ENCODE measurements around the gene RNASE13. TPM values are rescaled to one million over a fixed set of nuclear protein-coding genes. Genes with fewer than 3 reads are reported as not detected.

RNASE13 gene
- total and polyA plus RNA-seq, 2 experiments from 2014 or later: not detected

DNA sequence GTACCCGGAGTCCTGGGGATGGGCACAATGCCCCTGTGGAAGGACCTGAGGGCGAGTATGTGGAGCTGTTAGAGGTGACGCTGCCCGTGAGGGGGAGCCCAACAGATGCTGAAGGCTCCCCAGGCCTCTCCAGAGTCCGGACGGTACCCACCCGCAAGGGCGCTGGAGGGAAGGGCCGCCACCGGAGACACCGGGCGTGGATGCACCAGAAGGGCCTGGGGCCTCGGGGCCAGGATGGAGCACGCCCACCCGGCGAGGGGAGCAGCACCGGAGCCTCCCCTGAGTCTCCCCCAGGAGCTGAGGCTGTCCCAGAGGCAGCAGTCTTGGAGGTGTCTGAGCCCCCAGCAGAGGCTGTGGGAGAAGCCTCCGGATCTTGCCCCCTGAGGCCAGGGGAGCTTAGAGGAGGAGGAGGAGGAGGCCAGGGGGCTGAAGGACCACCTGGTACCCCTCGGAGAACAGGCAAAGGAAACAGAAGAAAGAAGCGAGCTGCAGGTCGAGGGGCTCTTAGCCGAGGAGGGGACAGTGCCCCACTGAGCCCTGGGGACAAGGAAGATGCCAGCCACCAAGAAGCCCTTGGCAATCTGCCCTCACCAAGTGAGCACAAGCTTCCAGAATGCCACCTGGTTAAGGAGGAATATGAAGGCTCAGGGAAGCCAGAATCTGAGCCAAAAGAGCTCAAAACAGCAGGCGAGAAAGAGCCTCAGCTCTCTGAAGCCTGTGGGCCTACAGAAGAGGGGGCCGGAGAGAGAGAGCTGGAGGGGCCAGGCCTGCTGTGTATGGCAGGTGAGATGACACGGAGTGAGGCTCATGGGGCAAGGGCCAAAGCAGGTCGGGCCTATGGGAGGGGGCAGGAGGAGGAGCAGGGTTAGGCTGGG is 40.0 kb upstream of the RNASE13 start (continued):
- TF ChIP-seq CTCF (conservative IDR thresholded peaks at IDR 0.05; ENCODE audit: low read depth in 2 of 2) (no peak), POLR2AphosphoS5 (IDR thresholded peaks at IDR 0.05; ENCODE audit: low read depth) (no peak)
- TF ChIP-seq, protein P1, sequence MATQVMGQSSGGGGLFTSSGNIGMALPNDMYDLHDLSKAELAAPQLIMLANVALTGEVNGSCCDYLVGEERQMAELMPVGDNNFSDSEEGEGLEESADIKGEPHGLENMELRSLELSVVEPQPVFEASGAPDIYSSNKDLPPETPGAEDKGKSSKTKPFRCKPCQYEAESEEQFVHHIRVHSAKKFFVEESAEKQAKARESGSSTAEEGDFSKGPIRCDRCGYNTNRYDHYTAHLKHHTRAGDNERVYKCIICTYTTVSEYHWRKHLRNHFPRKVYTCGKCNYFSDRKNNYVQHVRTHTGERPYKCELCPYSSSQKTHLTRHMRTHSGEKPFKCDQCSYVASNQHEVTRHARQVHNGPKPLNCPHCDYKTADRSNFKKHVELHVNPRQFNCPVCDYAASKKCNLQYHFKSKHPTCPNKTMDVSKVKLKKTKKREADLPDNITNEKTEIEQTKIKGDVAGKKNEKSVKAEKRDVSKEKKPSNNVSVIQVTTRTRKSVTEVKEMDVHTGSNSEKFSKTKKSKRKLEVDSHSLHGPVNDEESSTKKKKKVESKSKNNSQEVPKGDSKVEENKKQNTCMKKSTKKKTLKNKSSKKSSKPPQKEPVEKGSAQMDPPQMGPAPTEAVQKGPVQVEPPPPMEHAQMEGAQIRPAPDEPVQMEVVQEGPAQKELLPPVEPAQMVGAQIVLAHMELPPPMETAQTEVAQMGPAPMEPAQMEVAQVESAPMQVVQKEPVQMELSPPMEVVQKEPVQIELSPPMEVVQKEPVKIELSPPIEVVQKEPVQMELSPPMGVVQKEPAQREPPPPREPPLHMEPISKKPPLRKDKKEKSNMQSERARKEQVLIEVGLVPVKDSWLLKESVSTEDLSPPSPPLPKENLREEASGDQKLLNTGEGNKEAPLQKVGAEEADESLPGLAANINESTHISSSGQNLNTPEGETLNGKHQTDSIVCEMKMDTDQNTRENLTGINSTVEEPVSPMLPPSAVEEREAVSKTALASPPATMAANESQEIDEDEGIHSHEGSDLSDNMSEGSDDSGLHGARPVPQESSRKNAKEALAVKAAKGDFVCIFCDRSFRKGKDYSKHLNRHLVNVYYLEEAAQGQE (IDR thresholded peaks at IDR 0.05; ENCODE audit: unreplicated experiment): no peak

DNA sequence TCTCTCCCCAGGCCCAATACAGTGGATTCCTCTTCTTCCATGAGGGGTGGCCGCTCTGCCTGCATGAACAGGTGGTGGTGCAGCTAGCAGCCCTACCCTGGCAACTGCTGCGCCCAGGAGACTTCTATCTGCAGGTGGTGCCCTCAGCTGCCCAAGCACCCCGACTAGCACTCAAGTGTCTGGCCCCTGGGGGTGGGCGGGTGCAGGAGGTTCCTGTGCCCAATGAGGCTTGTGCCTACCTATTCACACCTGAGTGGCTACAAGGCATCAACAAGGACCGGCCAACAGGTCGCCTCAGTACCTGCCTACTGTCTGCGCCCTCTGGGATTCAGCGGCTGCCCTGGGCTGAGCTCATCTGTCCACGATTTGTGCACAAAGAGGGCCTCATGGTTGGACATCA is 39.3 kb upstream of the RNASE13 start:
- no peak overlapping the region for H3K27ac Mint-ChIP-seq
- H3K4me1 Mint-ChIP-seq: peaks cover 19% of the 10 kb centered on the region
- Histone ChIP-seq H3K27me3 (ENCODE audit: insufficient read depth) (peaks cover 4% of the 10 kb centered on the region), H3K4me1 (ENCODE audit: insufficient read depth) (peaks cover 13% of the 10 kb centered on the region), H3K79me2 (replicated peaks; ENCODE audit: insufficient read depth) (peaks cover 6% of the 10 kb centered on the region), H4K20me1 (replicated peaks; ENCODE audit: insufficient read depth) (peaks cover 3% of the 10 kb centered on the region; the same call in 1 of the 2 replicates), H2AFZ (no peak overlapping the region), H3K9me2 (ENCODE audit: insufficient read depth) (no peaks in the 10 kb centered on the region), H3F3A (replicated peaks; ENCODE audit: low read depth) (peaks cover 17% of the 10 kb centered on the region), H3K4me2 (no peak overlapping the region), H3K27ac (ENCODE audit: low read depth) (no peak overlapping the region), H3K4me3 (no peak overlapping the region), H3K36me3 (ENCODE audit: insufficient read depth) (peaks cover 12% of the 10 kb centered on the region; the same call in 1 of the 2 replicates)
- H3K36me3 Mint-ChIP-seq (ENCODE audit: low read depth): peaks cover 64% of the 10 kb centered on the region
- DNase-seq (ENCODE audit: low spot score) (no peak), ATAC-seq (no peak)
- H3K9me3 Mint-ChIP-seq: no peaks in the 10 kb centered on the region; the same call in 1 of the 3 replicates
- H3K4me3 Mint-ChIP-seq: no peak overlapping the region
- peaks cover 21% of the 10 kb centered on the region for H3K27me3 Mint-ChIP-seq (ENCODE audit: insufficient read depth, low read depth, poor library complexity)
- TF ChIP-seq, protein P1 (IDR thresholded peaks at IDR 0.05; ENCODE audit: unreplicated experiment): no peak
- TF ChIP-seq, protein P2, sequence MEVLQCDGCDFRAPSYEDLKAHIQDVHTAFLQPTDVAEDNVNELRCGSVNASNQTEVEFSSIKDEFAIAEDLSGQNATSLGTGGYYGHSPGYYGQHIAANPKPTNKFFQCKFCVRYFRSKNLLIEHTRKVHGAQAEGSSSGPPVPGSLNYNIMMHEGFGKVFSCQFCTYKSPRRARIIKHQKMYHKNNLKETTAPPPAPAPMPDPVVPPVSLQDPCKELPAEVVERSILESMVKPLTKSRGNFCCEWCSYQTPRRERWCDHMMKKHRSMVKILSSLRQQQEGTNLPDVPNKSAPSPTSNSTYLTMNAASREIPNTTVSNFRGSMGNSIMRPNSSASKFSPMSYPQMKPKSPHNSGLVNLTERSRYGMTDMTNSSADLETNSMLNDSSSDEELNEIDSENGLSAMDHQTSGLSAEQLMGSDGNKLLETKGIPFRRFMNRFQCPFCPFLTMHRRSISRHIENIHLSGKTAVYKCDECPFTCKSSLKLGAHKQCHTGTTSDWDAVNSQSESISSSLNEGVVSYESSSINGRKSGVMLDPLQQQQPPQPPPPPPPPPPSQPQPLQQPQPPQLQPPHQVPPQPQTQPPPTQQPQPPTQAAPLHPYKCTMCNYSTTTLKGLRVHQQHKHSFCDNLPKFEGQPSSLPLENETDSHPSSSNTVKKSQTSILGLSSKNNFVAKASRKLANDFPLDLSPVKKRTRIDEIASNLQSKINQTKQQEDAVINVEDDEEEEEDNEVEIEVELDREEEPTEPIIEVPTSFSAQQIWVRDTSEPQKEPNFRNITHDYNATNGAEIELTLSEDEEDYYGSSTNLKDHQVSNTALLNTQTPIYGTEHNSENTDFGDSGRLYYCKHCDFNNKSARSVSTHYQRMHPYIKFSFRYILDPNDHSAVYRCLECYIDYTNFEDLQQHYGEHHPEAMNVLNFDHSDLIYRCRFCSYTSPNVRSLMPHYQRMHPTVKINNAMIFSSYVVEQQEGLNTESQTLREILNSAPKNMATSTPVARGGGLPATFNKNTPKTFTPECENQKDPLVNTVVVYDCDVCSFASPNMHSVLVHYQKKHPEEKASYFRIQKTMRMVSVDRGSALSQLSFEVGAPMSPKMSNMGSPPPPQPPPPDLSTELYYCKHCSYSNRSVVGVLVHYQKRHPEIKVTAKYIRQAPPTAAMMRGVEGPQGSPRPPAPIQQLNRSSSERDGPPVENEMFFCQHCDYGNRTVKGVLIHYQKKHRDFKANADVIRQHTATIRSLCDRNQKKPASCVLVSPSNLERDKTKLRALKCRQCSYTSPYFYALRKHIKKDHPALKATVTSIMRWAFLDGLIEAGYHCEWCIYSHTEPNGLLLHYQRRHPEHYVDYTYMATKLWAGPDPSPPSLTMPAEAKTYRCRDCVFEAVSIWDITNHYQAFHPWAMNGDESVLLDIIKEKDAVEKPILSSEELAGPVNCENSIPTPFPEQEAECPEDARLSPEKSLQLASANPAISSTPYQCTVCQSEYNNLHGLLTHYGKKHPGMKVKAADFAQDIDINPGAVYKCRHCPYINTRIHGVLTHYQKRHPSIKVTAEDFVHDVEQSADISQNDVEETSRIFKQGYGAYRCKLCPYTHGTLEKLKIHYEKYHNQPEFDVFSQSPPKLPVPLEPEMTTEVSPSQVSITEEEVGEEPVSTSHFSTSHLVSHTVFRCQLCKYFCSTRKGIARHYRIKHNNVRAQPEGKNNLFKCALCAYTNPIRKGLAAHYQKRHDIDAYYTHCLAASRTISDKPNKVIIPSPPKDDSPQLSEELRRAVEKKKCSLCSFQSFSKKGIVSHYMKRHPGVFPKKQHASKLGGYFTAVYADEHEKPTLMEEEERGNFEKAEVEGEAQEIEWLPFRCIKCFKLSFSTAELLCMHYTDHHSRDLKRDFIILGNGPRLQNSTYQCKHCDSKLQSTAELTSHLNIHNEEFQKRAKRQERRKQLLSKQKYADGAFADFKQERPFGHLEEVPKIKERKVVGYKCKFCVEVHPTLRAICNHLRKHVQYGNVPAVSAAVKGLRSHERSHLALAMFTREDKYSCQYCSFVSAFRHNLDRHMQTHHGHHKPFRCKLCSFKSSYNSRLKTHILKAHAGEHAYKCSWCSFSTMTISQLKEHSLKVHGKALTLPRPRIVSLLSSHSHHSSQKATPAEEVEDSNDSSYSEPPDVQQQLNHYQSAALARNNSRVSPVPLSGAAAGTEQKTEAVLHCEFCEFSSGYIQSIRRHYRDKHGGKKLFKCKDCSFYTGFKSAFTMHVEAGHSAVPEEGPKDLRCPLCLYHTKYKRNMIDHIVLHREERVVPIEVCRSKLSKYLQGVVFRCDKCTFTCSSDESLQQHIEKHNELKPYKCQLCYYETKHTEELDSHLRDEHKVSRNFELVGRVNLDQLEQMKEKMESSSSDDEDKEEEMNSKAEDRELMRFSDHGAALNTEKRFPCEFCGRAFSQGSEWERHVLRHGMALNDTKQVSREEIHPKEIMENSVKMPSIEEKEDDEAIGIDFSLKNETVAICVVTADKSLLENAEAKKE (CRISPR knock-in tag; IDR thresholded peaks at IDR 0.05): no peak
- TF ChIP-seq ZNF114 (CRISPR knock-in tag; IDR thresholded peaks at IDR 0.05) (no peak), JUNB (IDR thresholded peaks at IDR 0.05; ENCODE audit: unreplicated experiment) (no peak), ZNF331 (CRISPR knock-in tag; IDR thresholded peaks at IDR 0.05; ENCODE audit: low read depth) (no peak), CREB1 (CRISPR knock-in tag; IDR thresholded peaks at IDR 0.05; ENCODE audit: low read depth) (no peak)
